ENCODE measurements around the gene AFF1.

The AFF1 gene

GRCh38 chr4:87087015-87087414 lies 152.2 kb downstream of the AFF1 start:
- no peak for DNase-seq

- no peak for DNase-seq
Measured at GRCh38 chr4:87087420-87087819, 152.6 kb downstream of the AFF1 start.

GRCh38 chr4:87088186-87088585 lies 153.4 kb downstream of the AFF1 start:
- DNase-seq = no peak

GRCh38 chr4:87089368-87089767 lies 154.6 kb downstream of the AFF1 start:
- no peak for DNase-seq

- no peak for DNase-seq
Measured at GRCh38 chr4:87090305-87090704, 155.5 kb downstream of the AFF1 start.

- DNase-seq = peak; percentile 22
Measured at GRCh38 chr4:87092389-87093141, 157.8 kb downstream of the AFF1 start.

GRCh38 chr4:87093443-87094123 lies 158.8 kb downstream of the AFF1 start:
- DNase-seq = peak; percentile 28

GRCh38 chr4:87097075-87097474 lies 162.3 kb downstream of the AFF1 start:
- DNase-seq = no peak

GRCh38 chr4:87100168-87100567 lies 165.4 kb downstream of the AFF1 start:
- no peak for DNase-seq

- no peak for DNase-seq
Measured at GRCh38 chr4:87101543-87102199, 166.9 kb downstream of the AFF1 start.

- DNase-seq = no peak
Measured at GRCh38 chr4:87103086-87103485, 168.3 kb downstream of the AFF1 start.

GRCh38 chr4:87103691-87104187 lies 168.9 kb downstream of the AFF1 start:
- DNase-seq = no peak

- no peak for DNase-seq
Measured at GRCh38 chr4:87105101-87105845, 170.5 kb downstream of the AFF1 start.

GRCh38 chr4:87108142-87108546 lies 173.3 kb downstream of the AFF1 start:
- peak; percentile 32 for DNase-seq

- no peak for DNase-seq
Measured at GRCh38 chr4:87109121-87109520, 174.3 kb downstream of the AFF1 start.

GRCh38 chr4:87109945-87110344 lies 175.1 kb downstream of the AFF1 start:
- DNase-seq = no peak

- DNase-seq = no peak
Measured at GRCh38 chr4:87112063-87112462, 177.3 kb downstream of the AFF1 start.

GRCh38 chr4:87114245-87115062 lies 179.6 kb downstream of the AFF1 start:
- DNase-seq = no peak

GRCh38 chr4:87116231-87116630 lies 181.4 kb downstream of the AFF1 start:
- DNase-seq = no peak

- DNase-seq = no peak
Measured at GRCh38 chr4:87117051-87117731, 182.4 kb downstream of the AFF1 start.

GRCh38 chr4:87117732-87118075 lies 182.9 kb downstream of the AFF1 start:
- no peak for DNase-seq

GRCh38 chr4:87118421-87118820 lies 183.6 kb downstream of the AFF1 start:
- DNase-seq = no peak

All from RPMI8226 (cell line).